Body of pancreas (tissue), 4 donors: ENCODE data around the gene SPC24.
"Not testable (repeated sequence)": the region's sequence is repeated elsewhere in the genome, so short reads cannot be mapped to it uniquely, and the experiment has no call there.

Experiments used
- POLR2A ChIP-seq, 3 donors: fragments of 450-650 bp; IDR thresholded peaks; one replicate each; pipeline ENCODE4 v1.6.1; 2016; ENCODE audit warnings: antibody characterized with exemption in 3 of 3, mild to moderate bottlenecking in 2 of 3
- TF ChIP-seq, protein P1 (sequence below), 7 experiments: fragments of 450-650 bp in 4 of 7; fragments of 200-600 bp in 3 of 7; sonication (generic) in 3 of 7; IDR thresholded peaks; one replicate each; pipeline ENCODE4 v1.5.1; 2016 to 2019; ENCODE audit warnings: antibody characterized with exemption in 7 of 7

DNA sequence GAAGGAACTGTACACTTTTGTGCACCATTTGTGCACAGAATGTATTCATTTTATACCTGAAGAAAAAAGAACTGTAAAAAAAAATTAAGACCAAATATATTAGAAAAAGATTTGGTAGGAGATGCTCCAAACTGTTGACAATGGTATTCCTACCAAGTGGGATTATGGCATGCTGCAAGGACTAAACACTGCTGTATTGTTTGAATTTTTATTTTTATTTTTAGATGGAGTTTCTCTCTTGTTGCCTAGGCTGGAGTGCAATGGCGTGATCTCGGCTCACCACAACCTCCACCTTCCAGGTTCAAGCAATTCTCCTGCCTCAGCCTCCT lies 4.8 kb upstream of the SPC24 start:
- TF ChIP-seq, protein P1, sequence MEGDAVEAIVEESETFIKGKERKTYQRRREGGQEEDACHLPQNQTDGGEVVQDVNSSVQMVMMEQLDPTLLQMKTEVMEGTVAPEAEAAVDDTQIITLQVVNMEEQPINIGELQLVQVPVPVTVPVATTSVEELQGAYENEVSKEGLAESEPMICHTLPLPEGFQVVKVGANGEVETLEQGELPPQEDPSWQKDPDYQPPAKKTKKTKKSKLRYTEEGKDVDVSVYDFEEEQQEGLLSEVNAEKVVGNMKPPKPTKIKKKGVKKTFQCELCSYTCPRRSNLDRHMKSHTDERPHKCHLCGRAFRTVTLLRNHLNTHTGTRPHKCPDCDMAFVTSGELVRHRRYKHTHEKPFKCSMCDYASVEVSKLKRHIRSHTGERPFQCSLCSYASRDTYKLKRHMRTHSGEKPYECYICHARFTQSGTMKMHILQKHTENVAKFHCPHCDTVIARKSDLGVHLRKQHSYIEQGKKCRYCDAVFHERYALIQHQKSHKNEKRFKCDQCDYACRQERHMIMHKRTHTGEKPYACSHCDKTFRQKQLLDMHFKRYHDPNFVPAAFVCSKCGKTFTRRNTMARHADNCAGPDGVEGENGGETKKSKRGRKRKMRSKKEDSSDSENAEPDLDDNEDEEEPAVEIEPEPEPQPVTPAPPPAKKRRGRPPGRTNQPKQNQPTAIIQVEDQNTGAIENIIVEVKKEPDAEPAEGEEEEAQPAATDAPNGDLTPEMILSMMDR (IDR thresholded peaks at IDR 0.05) = not testable (repeated sequence)
- not testable (repeated sequence) for TF ChIP-seq POLR2A (IDR thresholded peaks at IDR 0.05)
